Dedifferentiated amniotic fluid mesenchymal stem cell (primary cell): ENCODE measurements around the gene HDAC3.

Source experiments
- DNase-seq: peaks from one replicate; pipeline ENCODE4 v3.0.0-alpha.2; 2016; ENCODE audit errors: extremely low spot score

The HDAC3 gene

GRCh38 chr5:141657937-141658545 lies 21.4 kb upstream of the HDAC3 start:
- peak; percentile 22 for DNase-seq

- no peak for DNase-seq
Observed at GRCh38 chr5:141657404-141657803, 20.8 kb upstream of the HDAC3 start.

- no peak for DNase-seq
Observed at GRCh38 chr5:141656396-141656795, 19.7 kb upstream of the HDAC3 start.

- DNase-seq, result no peak
Observed at GRCh38 chr5:141655020-141655419, 18.4 kb upstream of the HDAC3 start.

GRCh38 chr5:141654298-141654697 lies 17.6 kb upstream of the HDAC3 start:
- DNase-seq, result peak; percentile 62

- no peak for DNase-seq
Observed at GRCh38 chr5:141651728-141652105, 15.1 kb upstream of the HDAC3 start.

GRCh38 chr5:141650851-141651727 lies 14.4 kb upstream of the HDAC3 start, which contains the start of gene FCHSD1:
FCHSD1 (minus strand) TSS chr5:141651418; CDS start chr5:141651368, 50 bp downstream.
- peak; percentile 61 for DNase-seq

- DNase-seq, result no peak
Observed at GRCh38 chr5:141649972-141650371, 13.3 kb upstream of the HDAC3 start.

- DNase-seq, result no peak
Observed at GRCh38 chr5:141649056-141649688, 12.5 kb upstream of the HDAC3 start.

GRCh38 chr5:141647851-141648250 lies 11.2 kb upstream of the HDAC3 start:
- DNase-seq, result no peak

- no peak for DNase-seq
Observed at GRCh38 chr5:141647242-141647641, 10.6 kb upstream of the HDAC3 start.

- no peak for DNase-seq
Observed at GRCh38 chr5:141646026-141646425, 9.4 kb upstream of the HDAC3 start.

- no peak for DNase-seq
Observed at GRCh38 chr5:141641634-141642267, 5.1 kb upstream of the HDAC3 start.

- no peak for DNase-seq
Observed at GRCh38 chr5:141640698-141641097, 4.0 kb upstream of the HDAC3 start.

GRCh38 chr5:141640051-141640415 lies 3.4 kb upstream of the HDAC3 start:
- DNase-seq, result no peak

GRCh38 chr5:141639357-141640050 lies 2.9 kb upstream of the HDAC3 start:
- DNase-seq, result no peak

- no peak for DNase-seq
Observed at GRCh38 chr5:141638771-141639170, 2.1 kb upstream of the HDAC3 start.

- DNase-seq, result no peak
Observed at GRCh38 chr5:141637767-141638419, 1.2 kb upstream of the HDAC3 start.

- no peak for DNase-seq
Observed at GRCh38 chr5:141637123-141637766, 596 bp upstream of the HDAC3 start.

- DNase-seq, result no peak
Observed at GRCh38 chr5:141636106-141636412, 590 bp downstream of the HDAC3 start.

- no peak for DNase-seq
Observed at GRCh38 chr5:141635646-141636045, 1.0 kb downstream of the HDAC3 start.
